A549 (cell line): ENCODE results near the gene SLC45A1. TPM values are rescaled to one million over a fixed set of nuclear protein-coding genes. Genes with fewer than 3 reads are reported as not detected.

Experiments
- ATAC-seq, 2 experiments: fragments of 200-7000 bp in 1 of 2; fragments of >200 bp in 1 of 2; cut with Nextera tagmentation in 1 of 2; cut with Tn5 transposase in 1 of 2; 3 replicates each; pipeline versions ENCODE4 v1.8.0 to v1.9.1; 2018 to 2020; ENCODE audit warnings: mild to moderate bottlenecking in 1 of 2, moderate library complexity in 1 of 2
- CTCF ChIA-PET: fragments of 300-600 bp; sonication (Branson Sonifier 250); formaldehyde crosslinking; extraction: SDS; loops from one replicate; lab custom pipeline; 2021; ENCODE audit warnings: antibody characterized with exemption, inconsistent platforms; lab: Yijun Ruan, JAX
- POLR2A ChIA-PET: fragments of 350-600 bp; formaldehyde crosslinking; extraction: SDS; loops from one replicate; lab custom pipeline; 2021; ENCODE audit warnings: antibody characterized with exemption, inconsistent platforms; lab: Yijun Ruan, JAX
- DNase-seq, 2 experiments: peaks; one replicate each; pipeline versions ENCODE4 v3.0.0 to v3.0.0-alpha.2; 2011 to 2016; ENCODE audit warnings: low read depth in 1 of 2, low spot score in 1 of 2
- FAIRE-seq: peaks from 2 replicates; lab custom pipeline; 2011; peaks lifted over from hg19 to GRCh38; lab: Jason Lieb, UNC
- H3K27ac ChIP-seq, 2 experiments: fragments of >200 bp; sonication (Bioruptor Twin); formaldehyde crosslinking; 3 replicates each; pipeline ENCODE4 v1.5.1; 2016 to 2017
- H3K4me1 ChIP-seq: fragments of >200 bp; sonication (Bioruptor Twin); formaldehyde crosslinking; 3 replicates; pipeline ENCODE4 v1.6.1; 2016
- H3K4me2 ChIP-seq: fragments of >200 bp; sonication (Bioruptor Twin); formaldehyde crosslinking; 3 replicates; pipeline ENCODE4 v1.6.1; 2016
- H3K4me3 ChIP-seq: fragments of >200 bp; sonication (Bioruptor Twin); formaldehyde crosslinking; 3 replicates; pipeline ENCODE4 v1.5.1; 2016
- H3K9me3 ChIP-seq: fragments of >200 bp; sonication (Bioruptor Twin); formaldehyde crosslinking; 3 replicates; pipeline ENCODE4 v1.6.1; 2016
- ATOH8 ChIP-seq: fragments of 250-450 bp; sonication (Bioruptor Pico); IDR thresholded peaks from 2 replicates; pipeline ENCODE4 v1.5.0; 2020; ENCODE audit warnings: low read depth, mild to moderate bottlenecking, moderate library complexity
- CBX2 ChIP-seq: fragments of 200-600 bp; sonication (generic); IDR thresholded peaks from 2 replicates; pipeline ENCODE4 v1.6.1; 2016; ENCODE audit warnings: low read depth, mild to moderate bottlenecking, borderline replicate concordance
- CBX8 ChIP-seq: fragments of 200-600 bp; sonication (generic); IDR thresholded peaks from 2 replicates; pipeline ENCODE4 v1.6.1; 2016
- E2F6 ChIP-seq: IDR thresholded peaks from 2 replicates; pipeline ENCODE4 v1.6.1; 2012; ENCODE audit warnings: low read depth, borderline replicate concordance
- HDAC2 ChIP-seq: fragments of 200-600 bp; sonication (generic); IDR thresholded peaks from 2 replicates; pipeline ENCODE4 v1.6.1; 2016
- HES2 ChIP-seq: fragments of >200 bp; sonication (Bioruptor Twin); formaldehyde crosslinking; IDR thresholded peaks from 2 replicates; pipeline ENCODE4 v1.6.1; 2016
- HOXA7 ChIP-seq: fragments of 250-450 bp; sonication (Bioruptor Pico); IDR thresholded peaks from 2 replicates; pipeline ENCODE4 v1.5.0; 2020; ENCODE audit warnings: mild to moderate bottlenecking, moderate library complexity
- HOXB5 ChIP-seq: fragments of 250-450 bp; sonication (Bioruptor Pico); IDR thresholded peaks from 2 replicates; pipeline ENCODE4 v1.5.0; 2020; ENCODE audit warnings: mild to moderate bottlenecking, moderate library complexity
- PHF8 ChIP-seq: fragments of 200-600 bp; sonication (generic); IDR thresholded peaks from 2 replicates; pipeline ENCODE4 v1.6.1; 2016; ENCODE audit warnings: low read depth, mild to moderate bottlenecking, antibody characterized with exemption, moderate library complexity, borderline replicate concordance
- RAD21 ChIP-seq, 2 experiments: fragments of >200 bp in 1 of 2; sonication (Bioruptor Twin) in 1 of 2; formaldehyde crosslinking in 1 of 2; IDR thresholded peaks in 1 of 2; conservative IDR thresholded peaks in 1 of 2; 2 replicates in 1 of 2; 3 replicates in 1 of 2; pipeline ENCODE4 v1.6.1; 2012 to 2018; ENCODE audit warnings: inconsistent platforms in 1 of 2
- RCOR1 ChIP-seq: fragments of 150-350 bp; IDR thresholded peaks from 2 replicates; pipeline ENCODE4 v1.6.1; 2014; ENCODE audit warnings: antibody characterized with exemption, low read length, low read depth
- SMC3 ChIP-seq: fragments of >200 bp; sonication (Bioruptor Twin); formaldehyde crosslinking; IDR thresholded peaks from 3 replicates; pipeline ENCODE4 v1.6.1; 2018; ENCODE audit warnings: inconsistent platforms
- TFCP2L1 ChIP-seq: fragments of 250-450 bp; sonication (Bioruptor Pico); IDR thresholded peaks from 2 replicates; pipeline ENCODE4 v1.5.0; 2021; ENCODE audit warnings: mild to moderate bottlenecking
- TP53 ChIP-seq: fragments of 250-450 bp; sonication (Bioruptor Pico); IDR thresholded peaks from 2 replicates; pipeline ENCODE4 v1.5.0; 2021; ENCODE audit warnings: mild to moderate bottlenecking, moderate library complexity
- WGBS: methylation state at CpG from one replicate; pipeline ENCODE4 v1.1.6; 2017; ENCODE audit errors: missing lambda C conversion rate; 5-methylcytosine and 5-hydroxymethylcytosine counted together
- polyA plus RNA-seq, 4 experiments: library from polyadenylated mRNA; depleted of rRNA in 3 of 4; stranded (reverse); fragments of >200 nt; fragmentation: RNase III in 1 of 4; extraction: RNeasy Plus Mini Kit Qiagen cat#74134 plus additional on column Dnase treatment in 1 of 4; gene quantifications; 2 replicates in 3 of 4; 3 replicates in 1 of 4; pipeline ENCODE4 v1.2.3, GENCODE V29; 2011 to 2017
- TF ChIP-seq, protein P1 (sequence below): fragments of >200 bp; sonication (Bioruptor Twin); formaldehyde crosslinking; IDR thresholded peaks from 3 replicates; pipeline ENCODE4 v1.5.1; 2016

The SLC45A1 gene
- polyA plus RNA-seq, 2 of the 4 experiments (the other 2 are of a cell fraction): 1.6 to 1.8 TPM

- TF ChIP-seq HOXA7 (CRISPR knock-in tag) (no peak), ATOH8 (CRISPR knock-in tag) (no peak), HDAC2 (no peak), CBX8 (no peak), HES2 (no peak), RCOR1 (no peak)
- TF ChIP-seq, all 56 proteins: peak for 0
- 81% methylated on average over 19 of the region's 19 CpGs for WGBS
- Histone ChIP-seq H3K4me3 (no peak overlapping the region), H3K4me1 (0 out of 3 replicates have a peak, but pooled peaks cover 3% of the 10 kb centered on the region), H3K9me3 (no peaks in the 10 kb centered on the region), H3K4me2 (no peak overlapping the region), H3K27ac (no peak overlapping the region; a peak in 1 of 6 replicates)
- ATAC-seq (peak in 1 of 2 experiments; percentile 30; a peak in 1 of 6 replicates), DNase-seq (no peak), FAIRE-seq (no peak)
- ChIA-PET CTCF (interaction anchor here (0.7 to 1.7 kb wide), 4 partner anchors 15 to 187 kb away, joined by 3 to 5 read pairs (median 4); no protein-coding TSS in a partner anchor), POLR2A (no interaction called here)
Measured at GRCh38 chr1:8373581-8374241, 55.8 kb downstream of the SLC45A1 start.

- Histone ChIP-seq H3K4me2 (no peak overlapping the region), H3K4me3 (no peak overlapping the region), H3K9me3 (no peaks in the 10 kb centered on the region), H3K27ac (no peak overlapping the region), H3K4me1 (0 out of 3 replicates have a peak, but pooled peaks cover 3% of the 10 kb centered on the region)
- ChIA-PET CTCF (interaction anchor here (0.7 to 1.7 kb wide), 4 partner anchors 15 to 186 kb away, joined by 3 to 5 read pairs (median 4); no protein-coding TSS in a partner anchor), POLR2A (no interaction called here)
- ATAC-seq: no peak; a peak in 1 of 6 replicates
- WGBS: 68% methylated on average over 5 of the region's 5 CpGs
- FAIRE-seq: no peak
- TF ChIP-seq E2F6 (no peak), CBX2 (no peak), PHF8 (no peak), HOXB5 (CRISPR knock-in tag) (no peak)
- DNase-seq: no peak
Measured at GRCh38 chr1:8374356-8374755, 56.4 kb downstream of the SLC45A1 start.

- Histone ChIP-seq H3K4me2 (no peak overlapping the region), H3K4me1 (0 out of 3 replicates have a peak, but pooled peaks cover 3% of the 10 kb centered on the region), H3K9me3 (no peaks in the 10 kb centered on the region), H3K4me3 (no peak overlapping the region), H3K27ac (no peak overlapping the region)
- ATAC-seq (peak; percentile 67 to 82; a peak in 5 of 6 replicates), DNase-seq (peak; percentile 43 to 49), FAIRE-seq (no peak)
- CTCF ChIA-PET: interaction anchor here (0.7 to 1.1 kb wide), 2 partner anchors 20 to 40 kb away, joined by 3 read pairs; no protein-coding TSS in a partner anchor
- POLR2A ChIA-PET: no interaction called here
- WGBS: 55% methylated on average over 2 of the region's 2 CpGs
- TF ChIP-seq, protein P1, sequence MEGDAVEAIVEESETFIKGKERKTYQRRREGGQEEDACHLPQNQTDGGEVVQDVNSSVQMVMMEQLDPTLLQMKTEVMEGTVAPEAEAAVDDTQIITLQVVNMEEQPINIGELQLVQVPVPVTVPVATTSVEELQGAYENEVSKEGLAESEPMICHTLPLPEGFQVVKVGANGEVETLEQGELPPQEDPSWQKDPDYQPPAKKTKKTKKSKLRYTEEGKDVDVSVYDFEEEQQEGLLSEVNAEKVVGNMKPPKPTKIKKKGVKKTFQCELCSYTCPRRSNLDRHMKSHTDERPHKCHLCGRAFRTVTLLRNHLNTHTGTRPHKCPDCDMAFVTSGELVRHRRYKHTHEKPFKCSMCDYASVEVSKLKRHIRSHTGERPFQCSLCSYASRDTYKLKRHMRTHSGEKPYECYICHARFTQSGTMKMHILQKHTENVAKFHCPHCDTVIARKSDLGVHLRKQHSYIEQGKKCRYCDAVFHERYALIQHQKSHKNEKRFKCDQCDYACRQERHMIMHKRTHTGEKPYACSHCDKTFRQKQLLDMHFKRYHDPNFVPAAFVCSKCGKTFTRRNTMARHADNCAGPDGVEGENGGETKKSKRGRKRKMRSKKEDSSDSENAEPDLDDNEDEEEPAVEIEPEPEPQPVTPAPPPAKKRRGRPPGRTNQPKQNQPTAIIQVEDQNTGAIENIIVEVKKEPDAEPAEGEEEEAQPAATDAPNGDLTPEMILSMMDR: peak; percentile 43
- no peak for TF ChIP-seq TP53 (CRISPR knock-in tag)
- peak; percentile 26 to 51; a peak in 3 of 5 replicates for TF ChIP-seq RAD21 (conservative IDR thresholded peaks at IDR 0.05 in 1 of 2, IDR thresholded peaks at IDR 0.05 in 1 of 2)
- no peak for TF ChIP-seq HOXB5 (CRISPR knock-in tag)
- TF ChIP-seq TFCP2L1 (CRISPR knock-in tag): no peak
- TF ChIP-seq SMC3: peak; percentile 43; the same call in 2 of the 3 replicates
- TF ChIP-seq HES2: no peak
Measured at GRCh38 chr1:8374812-8375211, 56.9 kb downstream of the SLC45A1 start.
